GM18907 (cell line): ENCODE measurements around the gene CLCF1.

Experiments
- ATAC-seq: cut with Tn5 transposase; IDR thresholded peaks from one replicate; pipeline ENCODE4 v1.9.1; 2021; ENCODE audit warnings: mild to moderate bottlenecking, moderate library complexity; ENCODE audit not compliant: unreplicated experiment

CLCF1 gene

DNA sequence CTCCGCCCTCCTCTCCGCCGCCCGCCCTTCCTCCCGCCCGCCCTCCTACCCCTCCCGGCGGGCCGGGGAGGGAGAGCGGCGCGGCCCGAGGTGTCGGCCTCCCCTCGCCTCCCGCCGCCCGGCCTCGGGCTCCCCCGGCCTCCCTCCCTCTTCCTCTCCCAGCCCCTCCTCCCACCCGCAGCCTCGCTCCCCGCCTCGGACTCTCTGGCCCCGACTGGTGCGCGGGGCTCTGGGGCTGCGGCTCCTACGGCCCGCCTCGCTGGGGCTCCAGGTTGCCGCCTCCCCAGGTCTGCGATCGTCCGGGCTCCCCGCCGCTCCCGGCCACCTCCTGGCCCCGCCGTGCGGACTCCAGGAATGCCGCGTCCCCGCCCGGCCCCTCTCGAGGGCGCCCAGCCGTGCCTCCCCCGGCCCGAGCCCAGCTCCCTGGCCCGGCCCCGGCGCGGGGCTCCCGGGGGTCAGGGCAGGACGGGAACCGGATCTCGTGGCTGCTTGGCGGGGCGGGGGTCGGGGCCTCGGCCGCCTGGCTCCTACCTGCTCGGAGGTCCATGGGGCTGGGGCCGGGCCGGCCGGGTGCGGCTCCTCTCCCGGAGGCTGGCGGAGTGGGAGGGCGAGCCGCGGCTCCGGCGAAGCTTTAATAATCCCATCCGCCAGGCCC is at the start of gene CLCF1:
TSS of gene CLCF1 (minus strand) at position 606 of the 655 bp plus-strand sequence. CDS start at position 547, 59 bp downstream.
- ATAC-seq, result no peak

DNA sequence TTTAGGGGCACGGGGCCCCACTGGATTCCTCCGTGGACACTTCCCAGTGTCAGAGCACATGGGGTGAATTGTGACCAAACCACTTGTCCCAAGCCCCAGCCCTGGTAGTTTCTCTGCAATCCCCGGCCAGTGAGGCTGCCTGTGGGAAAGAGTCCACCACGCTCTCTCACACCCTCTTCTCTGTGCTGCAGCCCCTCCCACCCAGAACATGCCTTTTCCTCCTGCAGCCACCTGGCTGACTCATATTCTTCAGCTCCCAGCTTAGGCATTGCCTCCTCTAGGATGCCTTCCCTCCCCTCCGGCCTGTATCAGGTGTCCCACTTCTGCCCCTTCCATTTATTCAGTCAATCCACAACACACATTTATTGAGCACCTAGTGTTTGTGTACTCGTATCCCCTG is 49.5 kb upstream of the CLCF1 start:
- no peak for ATAC-seq

DNA sequence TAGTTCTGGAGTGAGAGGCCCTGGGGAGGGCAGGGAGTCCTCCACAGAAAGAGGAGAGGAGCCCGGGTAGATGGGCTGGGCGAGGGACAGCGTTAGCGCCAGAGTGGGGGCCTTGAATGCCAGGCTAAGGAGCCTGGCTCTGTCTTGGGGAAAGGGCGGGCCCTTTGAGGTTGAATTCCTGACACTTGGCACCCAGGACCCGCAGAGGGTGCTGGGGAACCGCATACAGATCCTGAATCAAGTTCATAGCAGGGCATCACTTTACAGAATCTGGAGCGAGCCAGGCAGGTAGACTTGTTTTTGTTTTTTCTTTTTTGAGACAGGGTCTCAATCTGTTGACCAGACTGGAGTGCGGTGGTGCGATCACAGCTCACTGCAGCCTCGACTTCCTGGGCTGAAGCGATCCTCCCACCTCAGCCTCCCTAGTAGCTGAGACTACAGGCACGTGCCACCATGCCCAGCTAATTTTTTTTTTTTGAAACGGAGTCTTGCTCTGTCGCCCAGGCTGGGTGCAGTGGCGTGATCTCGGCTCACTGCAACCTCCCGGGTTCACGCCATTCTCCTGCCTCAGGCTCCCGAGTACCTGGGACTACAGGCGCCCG is 48.1 kb upstream of the CLCF1 start:
- no peak for ATAC-seq

DNA sequence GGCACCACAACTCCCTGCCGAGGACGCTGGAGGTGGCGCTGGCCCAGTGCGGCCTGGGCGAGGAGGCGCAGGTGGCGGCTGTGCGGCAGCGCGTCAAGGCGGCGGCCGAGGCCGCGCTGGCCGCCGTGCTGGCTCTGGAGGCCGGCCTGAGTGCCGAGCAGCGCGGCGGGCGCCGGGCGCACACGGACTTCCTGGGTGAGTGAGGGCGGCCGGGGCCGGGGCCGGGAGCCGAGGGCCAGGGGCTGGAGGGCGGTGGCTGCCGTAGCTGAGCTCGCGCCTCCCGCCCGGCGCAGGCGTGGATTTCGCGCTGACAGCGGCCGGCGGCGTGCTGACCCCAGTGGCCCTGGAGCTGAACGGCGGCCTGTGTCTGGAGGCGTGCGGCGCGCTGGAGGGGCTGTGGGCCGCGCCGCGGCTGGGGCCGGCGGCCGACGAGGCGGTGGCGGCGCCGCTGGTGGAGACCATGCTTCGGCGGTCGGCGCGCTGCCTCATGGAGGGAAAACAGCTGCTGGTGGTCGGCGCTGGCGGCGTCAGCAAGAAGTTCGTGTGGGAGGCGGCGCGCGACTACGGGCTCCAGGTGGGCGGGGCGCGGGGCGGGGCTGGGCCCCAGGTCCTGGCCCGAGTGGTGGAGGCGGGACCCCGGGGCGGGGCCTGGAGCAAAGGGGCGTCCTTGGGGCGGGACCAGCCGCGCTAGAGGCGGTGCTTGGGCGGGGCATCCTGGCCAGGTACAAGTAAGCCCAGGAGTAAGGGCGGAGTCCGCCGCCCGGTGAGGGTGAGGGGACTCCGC is 47.4 kb upstream of the CLCF1 start:
- ATAC-seq, result peak; percentile 77

DNA sequence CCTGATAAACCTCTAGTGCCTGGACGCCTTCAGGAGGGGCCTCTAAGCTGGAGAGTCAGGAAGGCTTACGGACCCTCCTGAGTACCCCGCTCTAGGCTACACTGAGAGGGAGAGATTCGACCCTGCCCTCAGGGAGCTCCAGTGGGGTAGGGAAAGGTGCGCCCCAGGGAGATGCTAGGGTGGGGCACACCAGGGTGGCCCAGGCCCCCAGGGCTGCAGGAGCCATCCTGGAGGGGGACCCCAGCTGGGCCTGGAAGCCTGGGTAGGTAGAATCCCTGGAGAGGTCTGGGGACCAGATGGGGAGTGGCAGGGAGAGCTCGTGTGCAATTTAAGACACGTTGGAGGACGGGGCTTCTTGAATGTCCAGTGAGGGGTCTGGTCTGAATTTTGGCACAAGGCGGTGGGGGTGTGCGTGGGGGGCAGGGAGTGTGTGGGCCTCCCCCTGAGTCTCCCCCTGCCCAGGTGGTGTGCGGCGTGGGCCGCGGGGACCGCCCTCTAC is 46.8 kb upstream of the CLCF1 start:
- no peak for ATAC-seq

DNA sequence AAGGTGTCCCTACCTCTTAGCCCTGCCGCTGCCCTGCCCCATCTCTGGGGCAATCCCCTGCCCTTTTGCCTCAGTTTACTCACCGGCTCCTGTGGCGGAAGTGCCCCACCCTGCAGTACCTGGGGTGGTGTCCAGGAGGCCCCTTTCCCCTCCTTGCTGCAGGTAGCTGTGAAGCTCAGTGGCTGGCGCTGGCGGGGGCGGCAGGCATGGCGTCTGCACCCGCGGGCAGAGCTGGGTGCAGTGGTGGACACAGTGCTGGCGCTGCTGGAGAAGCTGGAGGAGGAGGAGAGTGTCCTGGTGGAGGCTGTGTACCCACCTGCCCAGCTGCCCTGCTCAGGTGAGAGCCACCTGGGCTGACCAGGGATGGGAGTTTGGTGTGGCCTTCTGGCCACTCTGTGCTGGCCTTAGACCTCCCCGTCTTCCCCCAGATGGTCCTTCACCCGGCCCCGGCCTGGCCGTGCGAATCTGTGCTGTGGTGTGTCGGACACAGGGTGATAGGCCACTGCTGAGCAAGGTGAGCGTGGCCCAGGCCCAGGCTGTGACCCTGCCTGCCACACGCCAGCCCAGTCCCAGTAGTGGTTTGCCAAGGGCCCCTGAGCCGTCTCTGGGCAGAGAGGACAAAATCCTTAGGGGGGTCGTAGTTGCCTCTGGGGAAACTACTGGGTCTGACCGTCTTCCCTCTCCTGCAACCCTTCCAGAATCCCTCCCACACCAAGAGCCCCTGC is 46.1 kb upstream of the CLCF1 start:
- ATAC-seq, result no peak

DNA sequence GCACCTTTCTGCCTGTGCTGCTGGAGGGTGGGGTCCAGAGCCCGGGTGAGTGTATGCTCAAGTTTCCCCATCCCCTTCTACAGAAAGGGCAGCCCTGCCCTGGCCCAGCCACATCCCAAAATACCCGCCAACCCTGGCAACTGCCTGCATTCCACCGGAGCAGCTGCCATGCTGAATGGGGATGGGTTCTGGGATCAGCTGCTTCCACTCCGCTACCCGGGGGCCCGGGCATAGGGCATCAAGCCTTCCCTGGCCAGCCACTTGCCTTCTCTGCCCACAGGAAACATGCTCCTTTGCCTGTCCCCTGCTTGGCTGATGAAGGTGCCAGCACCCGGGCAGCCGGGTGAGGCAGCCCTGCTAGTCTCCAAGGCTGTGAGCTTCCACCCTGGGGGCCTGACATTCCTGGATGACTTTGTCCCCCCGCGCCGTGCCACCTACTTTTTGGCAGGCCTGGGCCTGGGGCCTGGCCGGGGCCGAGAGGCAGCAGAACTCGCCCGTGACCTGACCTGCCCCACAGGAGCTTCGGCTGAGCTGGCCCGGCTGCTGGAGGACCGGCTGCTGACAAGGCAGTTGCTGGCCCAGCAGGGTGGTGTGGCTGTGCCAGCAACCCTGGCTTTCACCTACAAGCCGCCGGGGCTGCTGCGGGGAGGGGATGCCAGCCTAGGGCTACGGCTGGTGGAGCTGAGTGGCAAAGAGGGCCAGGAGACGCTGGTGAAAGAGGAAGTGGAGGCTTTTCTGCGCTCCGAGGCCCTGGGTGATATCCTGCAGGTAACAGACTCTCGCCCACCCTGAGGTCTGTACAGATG is 45.3 kb upstream of the CLCF1 start:
- no peak for ATAC-seq

DNA sequence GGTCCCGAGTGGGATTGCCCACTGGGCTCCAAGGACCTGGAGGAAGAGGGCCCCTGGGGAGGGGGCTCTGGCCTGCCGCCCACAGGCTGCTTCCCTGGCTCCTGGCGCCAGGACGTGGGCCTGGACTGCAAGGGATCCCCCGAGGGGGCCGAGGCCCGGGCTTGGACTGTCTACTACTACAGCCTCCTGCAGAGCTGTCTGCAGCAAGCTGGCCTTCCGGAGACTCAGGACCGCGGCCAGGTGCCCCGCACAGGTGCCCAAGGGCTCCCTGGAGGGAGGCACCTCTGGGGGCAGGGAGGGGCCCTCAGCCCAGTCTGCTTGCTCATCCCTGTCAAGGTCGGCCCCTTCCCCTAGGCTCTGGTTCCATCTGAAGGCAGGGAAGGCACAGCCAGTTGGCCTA is 44.0 kb upstream of the CLCF1 start:
- ATAC-seq, result no peak

DNA sequence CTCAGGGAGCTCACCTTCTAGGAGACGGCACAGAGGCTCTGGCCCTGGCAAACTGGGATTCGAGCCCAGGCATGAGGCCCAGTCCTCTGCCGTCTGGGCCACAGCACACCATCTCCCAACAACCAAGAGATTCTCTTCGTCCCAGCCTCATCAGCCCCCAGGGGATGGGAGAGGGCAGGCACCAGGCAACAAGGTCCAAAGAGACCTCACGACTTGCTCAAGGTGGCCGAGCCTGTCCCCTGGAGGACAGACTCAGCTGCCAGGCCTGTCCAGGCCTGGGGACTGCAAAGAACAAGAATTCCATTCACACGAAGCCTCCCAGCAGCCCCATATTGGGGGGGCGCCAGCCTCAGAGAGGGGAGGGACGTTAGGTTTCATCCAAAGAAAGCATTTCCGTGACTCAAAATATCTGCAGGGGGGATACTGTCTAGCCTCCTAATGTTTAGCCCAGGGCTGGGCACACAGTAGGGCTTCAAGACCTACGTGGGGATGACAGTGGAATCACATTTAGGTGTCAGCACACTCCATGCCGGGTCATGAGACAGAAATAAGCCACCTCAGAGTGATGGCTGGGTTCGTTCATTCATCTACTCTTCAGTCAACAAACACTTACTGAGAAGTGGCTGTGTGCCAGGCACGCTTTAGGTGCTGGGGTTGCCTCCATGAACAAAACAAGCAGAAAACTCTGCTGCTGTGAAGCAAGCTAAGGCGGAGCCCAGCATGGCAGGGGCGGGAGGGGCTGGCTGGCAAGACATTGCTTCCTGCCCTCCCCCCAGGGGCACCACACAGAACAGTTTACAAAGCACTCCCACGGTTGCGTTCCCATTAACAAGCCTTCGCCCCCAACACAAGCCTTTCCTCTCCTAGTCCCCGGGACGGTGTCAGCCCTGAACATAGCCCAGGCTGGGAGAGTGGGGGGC is 43.3 kb upstream of the CLCF1 start:
- no peak for ATAC-seq

DNA sequence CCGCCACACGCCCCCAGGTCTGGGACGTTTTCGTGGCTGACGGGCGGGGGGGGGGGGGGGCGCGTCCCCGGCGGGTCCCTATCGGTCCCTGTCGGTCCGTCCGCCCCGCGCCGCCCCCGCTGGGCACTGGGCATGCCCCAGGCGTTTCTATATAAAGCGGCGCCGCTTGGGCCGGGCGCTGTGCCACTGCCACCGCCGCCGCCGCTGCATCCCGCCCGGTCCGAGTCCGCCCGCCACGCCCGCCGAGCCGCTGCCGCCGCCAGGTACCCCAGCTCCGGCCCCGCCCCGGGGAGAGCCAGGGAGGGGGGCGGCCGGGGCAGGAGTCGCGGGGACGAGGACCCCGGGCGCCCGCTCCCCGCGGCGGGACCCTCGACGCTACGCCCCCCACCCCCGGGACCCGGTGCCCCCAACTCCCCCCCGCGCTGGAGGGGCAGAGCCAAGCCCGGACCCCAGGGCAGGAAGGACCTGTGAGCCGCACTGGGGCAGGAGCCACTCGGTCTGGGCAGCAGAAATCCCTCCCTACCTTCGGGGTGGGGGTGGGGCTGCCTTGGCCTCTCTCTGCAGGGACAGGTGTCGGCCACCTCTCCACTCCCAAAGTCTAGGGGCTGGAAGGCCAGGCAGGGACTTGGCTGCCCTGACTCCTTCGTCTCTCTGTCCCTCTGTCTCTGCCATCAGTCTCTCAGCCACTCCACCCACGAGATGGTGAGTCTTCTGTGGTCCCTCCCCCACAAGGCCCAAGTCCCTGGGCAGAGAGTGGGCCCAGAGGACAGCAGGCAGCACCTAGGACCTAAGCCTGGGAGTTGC is 42.3 kb upstream of the CLCF1 start, which contains the start of gene CARNS1:
TSS of gene CARNS1 (plus strand) at position 178 of the 804 bp plus-strand sequence. CDS start at position 700, 522 bp downstream.
- ATAC-seq, result no peak

DNA sequence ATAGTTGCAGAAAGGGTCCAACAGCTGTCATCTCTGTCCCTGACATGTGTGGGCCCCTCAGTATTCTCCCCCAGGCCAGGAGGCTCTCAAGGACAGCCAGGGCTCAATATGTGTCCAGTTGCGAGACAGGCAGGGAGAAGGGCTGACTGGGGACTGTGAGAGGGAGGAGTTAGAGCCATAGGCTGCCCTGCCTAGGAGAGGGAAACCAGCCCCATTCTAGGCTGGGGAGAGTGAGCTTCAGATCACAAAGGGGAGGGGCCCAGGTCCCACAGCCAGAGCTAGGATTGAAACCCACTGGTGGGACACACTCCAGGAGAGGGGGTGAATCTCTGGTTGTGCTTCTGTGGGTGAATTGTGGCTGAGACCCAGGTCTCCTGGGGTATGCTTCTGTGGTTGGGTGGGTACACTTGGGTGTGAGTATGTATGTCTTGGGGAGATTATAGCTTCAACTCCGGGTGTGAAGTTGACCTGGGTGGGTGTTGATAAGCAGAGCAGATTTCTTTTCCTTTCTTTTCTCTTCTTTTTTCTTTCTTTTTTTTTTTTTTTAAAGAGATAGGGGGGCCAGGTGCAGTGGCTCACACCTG is 40.0 kb upstream of the CLCF1 start:
- no peak for ATAC-seq

DNA sequence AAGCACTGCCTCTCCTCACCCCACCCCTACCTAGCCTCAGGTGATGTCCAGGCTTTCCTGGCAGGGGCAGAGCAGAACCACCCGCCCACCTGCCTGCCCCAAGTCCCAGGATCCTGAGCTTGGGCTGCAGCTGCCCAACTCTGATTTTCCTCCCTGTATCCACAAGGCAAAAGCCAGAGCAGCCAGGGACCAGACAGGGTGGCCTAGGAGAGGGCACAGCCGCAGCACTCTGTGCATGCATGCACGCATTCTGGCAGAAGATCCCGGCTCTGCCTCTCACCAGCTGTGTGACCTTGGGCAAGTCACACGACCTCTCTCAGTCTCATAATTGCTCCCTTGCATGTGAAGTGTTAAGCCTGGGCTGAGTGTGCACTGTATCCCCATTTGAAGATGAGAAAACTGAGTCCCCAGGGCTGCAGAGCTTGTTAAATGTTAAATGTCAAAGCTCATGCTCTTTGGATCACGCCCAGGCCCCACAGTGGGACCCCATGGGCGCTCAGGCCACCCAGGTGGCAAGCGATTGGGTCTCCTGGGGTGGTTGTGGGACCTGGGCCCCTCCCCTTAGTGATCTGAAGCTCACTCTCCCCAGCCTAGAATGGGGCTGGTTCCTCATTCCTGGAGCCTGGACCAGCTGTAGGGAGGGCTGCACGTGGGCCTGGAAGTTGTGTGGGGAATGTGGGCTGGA is 39.2 kb upstream of the CLCF1 start:
- no peak for ATAC-seq

DNA sequence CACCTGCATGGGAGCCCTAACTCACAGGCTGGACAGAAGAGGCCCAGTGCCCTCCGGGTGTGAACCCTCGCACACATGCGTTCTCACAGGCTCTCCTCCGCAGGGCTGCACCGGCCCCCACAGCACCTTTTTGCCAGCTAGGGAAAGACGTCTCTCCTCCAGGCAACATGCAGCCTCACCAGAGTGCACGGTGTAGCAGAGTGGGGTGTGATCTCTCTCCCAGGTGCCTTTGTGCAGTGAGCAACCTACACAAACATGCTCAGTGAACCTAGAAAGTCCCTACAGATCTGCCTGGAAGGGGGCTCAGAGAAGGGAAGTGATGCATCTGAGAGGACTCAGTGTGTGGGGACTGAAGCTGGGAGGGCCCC is 38.4 kb upstream of the CLCF1 start:
- no peak for ATAC-seq

DNA sequence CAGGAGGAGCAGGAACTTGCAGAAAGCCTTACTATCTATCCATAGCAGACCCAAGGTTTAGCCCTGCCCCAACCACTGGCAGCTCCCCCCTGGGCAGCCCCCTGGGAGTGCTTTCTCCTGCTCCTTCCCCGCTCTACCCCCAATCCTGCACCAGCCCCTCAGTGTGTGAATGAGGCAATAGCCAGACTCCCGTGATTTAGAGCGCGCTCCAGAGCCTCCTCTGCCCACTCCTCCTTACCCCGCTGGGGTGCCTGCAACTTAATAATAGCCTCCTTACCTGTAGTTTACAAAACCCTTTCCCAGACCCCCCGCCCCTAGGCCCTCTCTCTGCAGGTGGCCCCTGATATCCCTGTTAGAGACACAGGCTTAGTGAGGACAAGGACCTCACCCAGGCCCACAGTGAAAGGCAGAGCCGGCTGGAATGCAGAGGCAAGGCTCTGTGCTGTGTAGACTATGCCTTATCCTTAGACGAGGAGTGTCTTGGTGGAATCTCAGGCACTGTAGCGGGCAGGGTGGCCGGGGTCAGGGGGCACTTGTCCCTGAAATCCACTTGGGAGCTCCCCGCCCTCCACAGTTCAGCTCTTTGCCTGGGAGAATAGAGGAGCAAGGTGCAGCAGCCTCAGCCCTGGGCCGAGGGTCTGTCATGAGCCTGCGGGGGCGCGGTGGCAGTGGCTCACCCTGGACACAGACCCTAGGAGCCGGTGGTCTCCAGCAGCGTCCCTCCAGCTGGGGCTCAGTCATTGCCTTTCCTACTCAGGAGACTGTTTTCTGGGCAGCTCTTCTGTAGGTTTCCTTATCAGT is 37.8 kb upstream of the CLCF1 start:
- ATAC-seq, result no peak

DNA sequence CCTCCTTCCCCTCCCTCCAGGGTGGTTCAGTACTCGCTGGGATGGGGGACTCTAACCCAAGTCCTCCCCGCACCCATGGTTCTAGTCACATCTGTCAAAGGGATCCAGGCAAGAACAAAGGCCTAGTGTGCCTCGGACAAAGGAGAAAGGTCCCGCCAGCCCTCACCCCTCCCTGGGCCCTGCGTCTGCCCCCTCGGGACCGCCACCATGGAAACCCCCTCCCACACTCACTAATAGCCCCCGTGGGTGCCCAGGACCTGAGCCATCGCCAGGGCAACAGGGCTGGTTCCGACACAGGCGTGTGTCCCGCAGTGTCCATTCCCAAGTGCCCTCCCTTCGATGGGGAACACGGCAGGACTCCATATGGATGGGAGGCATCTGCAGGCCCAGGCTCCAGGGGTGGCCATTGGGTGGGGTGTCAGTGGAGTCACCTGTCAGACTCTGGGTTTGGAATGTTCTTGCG is 37.0 kb upstream of the CLCF1 start:
- no peak for ATAC-seq

DNA sequence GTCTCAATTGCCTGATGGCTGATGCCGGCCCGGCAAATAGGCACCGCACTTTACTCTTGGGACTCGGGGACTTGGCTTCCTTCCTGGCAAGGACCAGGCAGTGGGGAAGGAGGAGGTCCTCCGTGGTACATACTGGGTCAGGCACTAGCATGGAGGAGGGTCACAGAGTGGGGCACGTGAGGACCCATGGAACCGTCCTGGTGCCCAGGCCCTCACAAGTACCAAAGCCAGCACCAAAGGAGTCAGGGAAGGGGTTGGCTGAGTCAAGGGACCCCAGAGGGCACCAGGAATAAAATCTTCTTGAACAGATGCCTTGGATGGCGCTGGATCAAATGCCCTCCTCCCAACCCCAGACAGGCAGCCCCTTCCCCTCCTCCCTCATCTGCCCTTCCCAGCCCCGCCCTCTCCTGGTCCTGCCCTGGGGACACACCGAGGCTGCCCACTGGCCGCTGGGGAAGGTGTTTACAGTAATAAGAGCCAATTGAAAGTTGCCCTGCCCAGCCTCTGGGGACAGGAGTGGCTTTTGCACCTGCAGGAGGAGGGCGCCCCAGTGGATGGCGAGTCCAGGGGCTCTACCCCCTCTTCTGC is 36.5 kb upstream of the CLCF1 start:
- ATAC-seq, result peak; percentile 9
